T-cell (primary cell): ENCODE results near the gene FOXL1. TPM values are rescaled to one million over a fixed set of nuclear protein-coding genes. Genes with fewer than 3 reads are reported as not detected.

Experiments used
- ATAC-seq, 4 experiments: fragments of 200-7000 bp in 3 of 4; fragments of 150-1000 bp in 1 of 4; cut with Tn5 transposase; replicated peaks in 1 of 4; 1 replicate in 3 of 4; 2 replicates in 1 of 4; pipeline ENCODE4 v1.10.0; 2021; ENCODE audit warnings: moderate library complexity in 3 of 4, mild to moderate bottlenecking in 2 of 4, moderate number of reproducible peaks in 1 of 4
- CTCF ChIA-PET, 2 donors: fragments of 300-600 bp; sonication (Branson Sonifier 250); formaldehyde crosslinking; loops; one replicate each; lab custom pipeline; 2022; ENCODE audit warnings: antibody characterized with exemption in 2 of 2; lab: Charles Lee
- POLR2A ChIA-PET, 2 donors: fragments of 300-600 bp; sonication (Branson Sonifier 250); formaldehyde crosslinking; loops; one replicate each; lab custom pipeline; 2022; ENCODE audit warnings: antibody characterized with exemption in 2 of 2; lab: Charles Lee
- DNase-seq, 35 experiments: peaks; one replicate each; pipeline versions ENCODE4 v3.0.0 to v3.0.0-alpha.2; 2013 to 2023
- H3K27ac ChIP-seq: one replicate; pipeline ENCODE4 v1.5.1; 2013; ENCODE audit warnings: low read length
- H3K27me3 ChIP-seq, 2 experiments: replicated peaks in 1 of 2; 1 replicate in 1 of 2; 2 replicates in 1 of 2; pipeline versions ENCODE4 v1.6.1 to v1.7.0; 2013; ENCODE audit warnings: low read length in 1 of 2, mixed read lengths in 1 of 2; ENCODE audit not compliant: control insufficient read depth in 2 of 2, insufficient read depth in 2 of 2; ENCODE audit errors: extremely low read depth in 1 of 2
- H3K36me3 ChIP-seq, 2 donors: 1 replicate in 1 of 2; 2 replicates in 1 of 2; pipeline versions ENCODE4 v1.6.1 to v1.7.0; 2013; ENCODE audit warnings: low read length in 1 of 2; ENCODE audit not compliant: control insufficient read depth in 2 of 2, insufficient read depth in 1 of 2; ENCODE audit errors: extremely low read depth in 1 of 2
- H3K4me1 ChIP-seq, 2 experiments: 1 replicate in 1 of 2; 2 replicates in 1 of 2; pipeline versions ENCODE4 v1.6.1 to v1.7.0; 2013; ENCODE audit warnings: low read length in 2 of 2, mixed read lengths in 1 of 2; ENCODE audit not compliant: insufficient read depth in 2 of 2, control insufficient read depth in 1 of 2; ENCODE audit errors: extremely low read depth in 1 of 2
- H3K4me3 ChIP-seq, 2 donors: 1 replicate in 1 of 2; 2 replicates in 1 of 2; pipeline versions ENCODE4 v1.5.1 to v1.7.0; 2013; ENCODE audit warnings: mild to moderate bottlenecking in 2 of 2, low read length in 1 of 2, moderate library complexity in 1 of 2; ENCODE audit not compliant: control insufficient read depth in 1 of 2; ENCODE audit errors: extremely low read depth in 1 of 2
- H3K9me3 ChIP-seq: 2 replicates; pipeline ENCODE4 v1.7.0; 2013
- H3K27ac Mint-ChIP-seq, 2 donors: one replicate each; pipeline ENCODE4 v1.8.0; 2020 to 2021; ENCODE audit warnings: mild to moderate bottlenecking in 2 of 2, mixed read lengths in 2 of 2
- H3K27me3 Mint-ChIP-seq, 2 donors: one replicate each; pipeline ENCODE4 v1.8.0; 2021 to 2022; ENCODE audit warnings: mixed read lengths in 2 of 2
- H3K36me3 Mint-ChIP-seq: one replicate; pipeline ENCODE4 v1.8.0; 2021; ENCODE audit warnings: mixed read lengths
- H3K4me1 Mint-ChIP-seq, 3 donors: one replicate each; pipeline ENCODE4 v1.8.0; 2020 to 2022; ENCODE audit warnings: mixed read lengths in 3 of 3, mild to moderate bottlenecking in 1 of 3
- H3K4me3 Mint-ChIP-seq, 3 donors: one replicate each; pipeline ENCODE4 v1.8.0; 2020 to 2022; ENCODE audit warnings: mild to moderate bottlenecking in 3 of 3, mixed read lengths in 3 of 3, moderate library complexity in 3 of 3
- H3K9me3 Mint-ChIP-seq, 3 donors: one replicate each; pipeline ENCODE4 v1.8.0; 2020 to 2022; ENCODE audit warnings: mixed read lengths in 3 of 3
- WGBS: methylation state at CpG from one replicate; pipeline ENCODE4 v1.1.5; 2013; ENCODE audit warnings: missing lambda C conversion rate; ENCODE audit not compliant: insufficient coverage; 5-methylcytosine and 5-hydroxymethylcytosine counted together
- total RNA-seq, 35 experiments: library from RNA in 6 of 35; stranded (reverse) in 6 of 35; fragments of 120-200 nt in 1 of 35; gene quantifications; one replicate each; pipeline versions ENCODE4 v1.2.1 to v1.2.4 and lab custom pipeline; 2013 to 2026

FOXL1 gene
- total RNA-seq, 5 donors from 2014 or later (not counting 1 experiment from before 2014, with no cell fraction given): not detected

DNA sequence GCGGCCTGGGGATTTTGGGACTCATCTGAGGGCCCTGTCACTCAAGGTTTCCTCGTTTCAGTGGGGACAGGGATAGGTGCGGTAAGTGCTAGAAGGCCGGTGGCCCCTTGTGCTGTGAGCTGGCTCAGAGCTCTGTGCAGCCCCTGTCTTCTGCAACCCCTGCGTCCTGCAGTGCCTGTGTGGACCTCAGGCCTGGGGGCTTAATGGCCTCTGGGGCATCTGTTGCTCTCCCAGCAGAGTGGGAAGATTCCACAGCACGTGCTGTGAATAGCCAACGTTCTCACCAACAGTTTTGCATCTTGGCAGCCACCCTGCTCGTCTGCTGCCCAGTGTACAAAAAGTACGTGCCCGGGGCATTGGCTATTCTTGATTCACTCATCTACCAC, 6.8 kb upstream of the FOXL1 start:
- peaks cover 53 to 83% of the 10 kb centered on the region in 2 donors for H3K27me3 Mint-ChIP-seq
- Histone ChIP-seq H3K9me3 (no peaks in the 10 kb centered on the region), H3K27ac (no peak overlapping the region), H3K27me3 (peaks cover 5 to 72% of the 10 kb centered on the region in 2 experiments), H3K4me1 (peaks cover 0 to 18% of the 10 kb centered on the region in 2 experiments), H3K36me3 (no peaks in the 10 kb centered on the region), H3K4me3 (no peak overlapping the region)
- H3K36me3 Mint-ChIP-seq: no peaks in the 10 kb centered on the region
- DNase-seq (no peak), ATAC-seq (no peak)
- ChIA-PET POLR2A (no interaction called here), CTCF (no interaction called here)
- H3K4me1 Mint-ChIP-seq: peaks cover 6 to 12% (median 6%) of the 10 kb centered on the region in 3 donors
- H3K9me3 Mint-ChIP-seq: no peaks in the 10 kb centered on the region
- no peak overlapping the region for H3K27ac Mint-ChIP-seq
- no peak overlapping the region for H3K4me3 Mint-ChIP-seq
- WGBS: 87% methylated on average over 5 of the region's 10 CpGs

DNA sequence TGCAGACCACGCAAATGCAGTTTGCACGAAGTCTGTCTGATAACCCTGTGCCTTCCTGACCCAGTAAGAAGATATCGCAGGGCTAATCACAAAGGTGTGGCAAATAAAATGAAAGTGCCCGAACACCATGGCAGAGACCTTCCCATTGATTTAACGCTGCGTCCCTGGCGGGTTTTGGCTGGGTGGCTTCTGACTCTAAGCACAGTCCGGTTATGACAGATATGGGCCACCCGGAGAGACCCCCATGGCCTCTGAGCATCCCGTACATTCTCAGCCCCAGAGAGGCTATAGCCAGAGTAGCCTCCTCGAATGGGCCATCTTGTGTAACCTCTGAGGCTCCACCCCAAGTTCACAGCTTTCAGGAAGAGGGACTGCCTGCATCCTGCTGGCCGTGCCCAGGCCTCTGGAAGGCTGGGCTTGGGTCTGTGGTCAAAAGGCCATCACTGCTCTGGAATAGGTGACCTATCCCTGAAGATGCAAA, 6.3 kb upstream of the FOXL1 start:
- Histone ChIP-seq H3K9me3 (no peaks in the 10 kb centered on the region), H3K36me3 (no peaks in the 10 kb centered on the region), H3K27me3 (peaks cover 7 to 75% of the 10 kb centered on the region in 2 experiments), H3K4me3 (no peak overlapping the region), H3K4me1 (peaks cover 0 to 20% of the 10 kb centered on the region in 2 experiments), H3K27ac (no peak overlapping the region)
- no peak for ATAC-seq
- Mint-ChIP-seq H3K4me3 (no peak overlapping the region), H3K9me3 (no peaks in the 10 kb centered on the region), H3K4me1 (peaks cover 6 to 15% (median 6%) of the 10 kb centered on the region in 3 donors), H3K27me3 (peaks cover 57 to 87% of the 10 kb centered on the region in 2 donors), H3K27ac (no peak overlapping the region), H3K36me3 (no peaks in the 10 kb centered on the region)
- 85% methylated on average over 12 of the region's 12 CpGs for WGBS
- no peak for DNase-seq
- ChIA-PET POLR2A (no interaction called here), CTCF (no interaction called here)

GRCh38 chr16:86572606-86573005, 5.7 kb upstream of the FOXL1 start:
- ATAC-seq (no peak), DNase-seq (no peak)
- CTCF ChIA-PET: no interaction called here
- Histone ChIP-seq H3K27me3 (peaks cover 8 to 75% of the 10 kb centered on the region in 2 experiments), H3K4me3 (no peak overlapping the region), H3K9me3 (no peaks in the 10 kb centered on the region), H3K36me3 (no peaks in the 10 kb centered on the region), H3K27ac (no peak overlapping the region), H3K4me1 (peaks cover 0 to 15% of the 10 kb centered on the region in 2 experiments)
- Mint-ChIP-seq H3K27me3 (peaks cover 57 to 88% of the 10 kb centered on the region in 2 donors), H3K4me1 (peaks cover 6 to 16% (median 6%) of the 10 kb centered on the region in 3 donors), H3K27ac (no peak overlapping the region), H3K36me3 (no peaks in the 10 kb centered on the region), H3K4me3 (no peak overlapping the region), H3K9me3 (no peaks in the 10 kb centered on the region)
- POLR2A ChIA-PET: no interaction called here
- 97% methylated on average over 3 of the region's 8 CpGs for WGBS

DNA sequence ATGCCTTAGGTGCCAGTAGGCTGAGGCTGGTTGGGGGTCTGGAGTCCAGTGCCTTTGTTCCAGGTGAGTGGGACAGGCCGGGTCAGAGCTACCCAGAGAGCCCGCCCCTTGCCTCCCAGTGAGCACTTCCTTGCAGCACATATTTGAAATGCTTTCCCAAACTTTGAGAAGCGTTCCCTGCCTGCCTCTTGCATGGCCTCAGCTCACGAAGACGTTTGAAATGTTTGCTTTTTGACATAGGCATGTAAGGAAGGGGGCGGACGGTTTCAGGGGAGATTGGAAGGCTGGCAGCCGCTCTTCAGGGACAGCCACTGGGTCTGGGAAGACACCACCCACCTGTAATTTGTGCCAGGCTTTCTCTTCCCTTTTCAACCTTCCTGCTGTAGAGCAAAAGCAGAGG, 5.1 kb upstream of the FOXL1 start:
- ChIA-PET POLR2A (no interaction called here), CTCF (no interaction called here)
- 69% methylated on average over 5 of the region's 8 CpGs for WGBS
- DNase-seq (no peak), ATAC-seq (no peak)
- Histone ChIP-seq H3K9me3 (no peaks in the 10 kb centered on the region), H3K4me3 (no peak overlapping the region), H3K4me1 (peaks cover 0 to 15% of the 10 kb centered on the region in 2 experiments), H3K27ac (no peak overlapping the region), H3K36me3 (no peaks in the 10 kb centered on the region), H3K27me3 (peaks cover 8 to 77% of the 10 kb centered on the region in 2 experiments)
- Mint-ChIP-seq H3K9me3 (no peaks in the 10 kb centered on the region), H3K27me3 (peaks cover 63 to 93% of the 10 kb centered on the region in 2 donors), H3K27ac (no peak overlapping the region), H3K4me1 (peaks cover 8 to 18% (median 11%) of the 10 kb centered on the region in 3 donors), H3K4me3 (no peak overlapping the region), H3K36me3 (no peaks in the 10 kb centered on the region)

- ATAC-seq (no peak), DNase-seq (no peak)
- Mint-ChIP-seq H3K27me3 (peaks cover 61 to 94% of the 10 kb centered on the region in 2 donors), H3K9me3 (no peaks in the 10 kb centered on the region), H3K4me3 (no peak overlapping the region), H3K27ac (no peak overlapping the region), H3K4me1 (peaks cover 8 to 18% (median 13%) of the 10 kb centered on the region in 3 donors), H3K36me3 (no peaks in the 10 kb centered on the region)
- WGBS: 75% methylated on average over 9 of the region's 13 CpGs
- ChIA-PET POLR2A (no interaction called here), CTCF (no interaction called here)
- Histone ChIP-seq H3K36me3 (no peaks in the 10 kb centered on the region), H3K27ac (no peak overlapping the region), H3K4me1 (peaks cover 0 to 15% of the 10 kb centered on the region in 2 experiments), H3K9me3 (no peaks in the 10 kb centered on the region), H3K4me3 (no peak overlapping the region), H3K27me3 (peaks cover 8 to 78% of the 10 kb centered on the region in 2 experiments)
Measured at GRCh38 chr16:86573646-86574508, 4.5 kb upstream of the FOXL1 start.

DNA sequence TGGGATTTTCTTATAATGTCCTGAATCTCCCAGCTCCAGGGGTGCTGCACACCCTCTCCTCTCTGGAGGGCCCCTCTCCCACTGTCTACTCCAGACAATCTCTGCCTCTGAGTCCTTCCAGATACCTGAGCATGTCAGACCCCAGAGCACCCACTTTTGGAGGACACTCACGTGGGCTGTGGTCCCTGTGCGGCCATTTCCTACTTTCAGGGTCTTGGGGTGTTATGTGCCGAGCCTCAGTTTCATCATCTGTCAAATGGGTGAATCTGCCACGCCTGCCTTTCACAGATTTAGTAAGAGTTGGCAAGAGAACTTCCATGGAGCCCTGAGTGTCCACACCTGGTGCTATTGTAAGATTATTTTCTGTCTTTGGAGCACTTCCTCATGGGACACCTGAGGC, 3.7 kb upstream of the FOXL1 start:
- H3K27ac Mint-ChIP-seq: no peak overlapping the region
- no peaks in the 10 kb centered on the region for H3K9me3 Mint-ChIP-seq
- no peaks in the 10 kb centered on the region for H3K9me3 ChIP-seq
- no peak overlapping the region for H3K27ac ChIP-seq
- no peak overlapping the region for H3K4me3 Mint-ChIP-seq
- no peak for ATAC-seq
- no peak for DNase-seq
- no peaks in the 10 kb centered on the region for H3K36me3 Mint-ChIP-seq
- WGBS: 45% methylated on average over 2 of the region's 4 CpGs
- H3K4me1 Mint-ChIP-seq: peaks cover 8 to 15% (median 13%) of the 10 kb centered on the region in 3 donors
- peaks cover 0 to 15% of the 10 kb centered on the region in 2 experiments for H3K4me1 ChIP-seq
- H3K27me3 Mint-ChIP-seq: peaks cover 60 to 89% of the 10 kb centered on the region in 2 donors
- no peak overlapping the region for H3K4me3 ChIP-seq
- no peaks in the 10 kb centered on the region for H3K36me3 ChIP-seq
- POLR2A ChIA-PET: interaction anchor here in 1 of 2 donors (0.9 kb wide), 1 partner anchor 17 kb away, joined by 4 read pairs; no protein-coding TSS in a partner anchor
- H3K27me3 ChIP-seq: peaks cover 8 to 81% of the 10 kb centered on the region in 2 experiments
- CTCF ChIA-PET: no interaction called here
